ENCODE data around the gene CRTAP.

The CRTAP gene

GRCh38 chr3:33152363-33153360, 38.8 kb downstream of the CRTAP start:
- H3K79me2 ChIP-seq (ENCODE audit: insufficient read depth, low read length) = no peaks in the 10 kb centered on the region
- H3K36me3 ChIP-seq (ENCODE audit: insufficient read depth, low read length) = no peaks in the 10 kb centered on the region
- no peak overlapping the region for H3K4me3 ChIP-seq (ENCODE audit: low read length, poor library complexity, severe bottlenecking)
- no peak overlapping the region for H2AFZ ChIP-seq (ENCODE audit: low read length)
- no peak overlapping the region for H3K9ac ChIP-seq (ENCODE audit: low read depth, low read length, poor library complexity, severe bottlenecking)
- no peaks in the 10 kb centered on the region for H3F3A ChIP-seq (ENCODE audit: low read depth)
- H3K9me3 ChIP-seq (ENCODE audit: insufficient read depth, low read depth, low read length) = no peaks in the 10 kb centered on the region
- H4K20me1 ChIP-seq (ENCODE audit: insufficient read depth, low read length, poor library complexity, severe bottlenecking) = no peaks in the 10 kb centered on the region
- no peaks in the 10 kb centered on the region for H3K4me1 ChIP-seq (ENCODE audit: insufficient read depth, low read length, poor library complexity, severe bottlenecking)
- H3K27me3 ChIP-seq (ENCODE audit: insufficient read depth, low read length, poor library complexity, severe bottlenecking) = no peaks in the 10 kb centered on the region
- no peak overlapping the region for H3K4me2 ChIP-seq (ENCODE audit: low read depth, low read length, poor library complexity, severe bottlenecking)
- no peaks in the 10 kb centered on the region for H3K9me2 ChIP-seq (replicated peaks; ENCODE audit: low read depth, low read length)
- TF ChIP-seq EZH2phosphoT487 (IDR thresholded peaks at IDR 0.05; ENCODE audit: borderline replicate concordance) = no peak

DNA sequence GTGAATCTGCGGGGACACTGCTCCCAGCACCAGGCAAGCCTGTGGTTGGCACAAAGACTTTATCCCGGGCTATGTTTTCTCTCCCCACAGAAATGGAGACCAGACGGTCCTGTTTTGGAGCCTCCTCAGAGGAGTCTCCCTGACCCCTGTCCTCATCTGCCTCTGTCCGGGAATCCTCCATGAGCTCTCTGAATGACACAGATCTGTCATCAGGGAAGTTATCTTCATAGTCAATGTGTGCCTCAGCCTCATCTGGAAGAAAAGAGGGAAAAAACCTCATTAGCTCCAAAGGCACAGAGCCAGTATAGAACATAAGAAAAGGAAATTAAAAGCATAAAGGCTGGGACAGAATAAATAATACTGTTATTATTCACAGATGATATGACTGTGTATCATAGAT, 40.0 kb downstream of the CRTAP start:
- Histone ChIP-seq H3K9ac (ENCODE audit: low read depth, low read length, poor library complexity, severe bottlenecking) (no peak overlapping the region), H3K27me3 (ENCODE audit: insufficient read depth, low read length, poor library complexity, severe bottlenecking) (no peaks in the 10 kb centered on the region), H3K79me2 (ENCODE audit: insufficient read depth, low read length) (no peaks in the 10 kb centered on the region), H3F3A (ENCODE audit: low read depth) (no peaks in the 10 kb centered on the region), H3K9me3 (ENCODE audit: insufficient read depth, low read depth, low read length) (no peaks in the 10 kb centered on the region), H2AFZ (ENCODE audit: low read length) (no peak overlapping the region), H3K36me3 (ENCODE audit: insufficient read depth, low read length) (no peaks in the 10 kb centered on the region), H3K4me3 (ENCODE audit: low read length, poor library complexity, severe bottlenecking) (no peak overlapping the region), H3K4me2 (ENCODE audit: low read depth, low read length, poor library complexity, severe bottlenecking) (no peak overlapping the region), H3K4me1 (ENCODE audit: insufficient read depth, low read length, poor library complexity, severe bottlenecking) (no peaks in the 10 kb centered on the region), H3K9me2 (replicated peaks; ENCODE audit: low read depth, low read length) (no peaks in the 10 kb centered on the region), H4K20me1 (ENCODE audit: insufficient read depth, low read length, poor library complexity, severe bottlenecking) (no peaks in the 10 kb centered on the region)
- no peak for TF ChIP-seq EZH2phosphoT487 (IDR thresholded peaks at IDR 0.05; ENCODE audit: borderline replicate concordance)
- TF ChIP-seq, protein P1, sequence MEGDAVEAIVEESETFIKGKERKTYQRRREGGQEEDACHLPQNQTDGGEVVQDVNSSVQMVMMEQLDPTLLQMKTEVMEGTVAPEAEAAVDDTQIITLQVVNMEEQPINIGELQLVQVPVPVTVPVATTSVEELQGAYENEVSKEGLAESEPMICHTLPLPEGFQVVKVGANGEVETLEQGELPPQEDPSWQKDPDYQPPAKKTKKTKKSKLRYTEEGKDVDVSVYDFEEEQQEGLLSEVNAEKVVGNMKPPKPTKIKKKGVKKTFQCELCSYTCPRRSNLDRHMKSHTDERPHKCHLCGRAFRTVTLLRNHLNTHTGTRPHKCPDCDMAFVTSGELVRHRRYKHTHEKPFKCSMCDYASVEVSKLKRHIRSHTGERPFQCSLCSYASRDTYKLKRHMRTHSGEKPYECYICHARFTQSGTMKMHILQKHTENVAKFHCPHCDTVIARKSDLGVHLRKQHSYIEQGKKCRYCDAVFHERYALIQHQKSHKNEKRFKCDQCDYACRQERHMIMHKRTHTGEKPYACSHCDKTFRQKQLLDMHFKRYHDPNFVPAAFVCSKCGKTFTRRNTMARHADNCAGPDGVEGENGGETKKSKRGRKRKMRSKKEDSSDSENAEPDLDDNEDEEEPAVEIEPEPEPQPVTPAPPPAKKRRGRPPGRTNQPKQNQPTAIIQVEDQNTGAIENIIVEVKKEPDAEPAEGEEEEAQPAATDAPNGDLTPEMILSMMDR (conservative IDR thresholded peaks at IDR 0.05; ENCODE audit: low read length) = no peak

- no peaks in the 10 kb centered on the region for H3K79me2 ChIP-seq (ENCODE audit: insufficient read depth, low read length)
- H3K4me2 ChIP-seq (ENCODE audit: low read depth, low read length, poor library complexity, severe bottlenecking) = no peak overlapping the region
- no peaks in the 10 kb centered on the region for H4K20me1 ChIP-seq (ENCODE audit: insufficient read depth, low read length, poor library complexity, severe bottlenecking)
- no peaks in the 10 kb centered on the region for H3F3A ChIP-seq (ENCODE audit: low read depth)
- H3K9ac ChIP-seq (ENCODE audit: low read depth, low read length, poor library complexity, severe bottlenecking) = no peak overlapping the region
- H3K9me3 ChIP-seq (ENCODE audit: insufficient read depth, low read depth, low read length) = no peaks in the 10 kb centered on the region
- no peaks in the 10 kb centered on the region for H3K4me1 ChIP-seq (ENCODE audit: insufficient read depth, low read length, poor library complexity, severe bottlenecking)
- H2AFZ ChIP-seq (ENCODE audit: low read length) = no peak overlapping the region
- H3K4me3 ChIP-seq (ENCODE audit: low read length, poor library complexity, severe bottlenecking) = no peak overlapping the region
- H3K27me3 ChIP-seq (ENCODE audit: insufficient read depth, low read length, poor library complexity, severe bottlenecking) = no peaks in the 10 kb centered on the region
- H3K9me2 ChIP-seq (replicated peaks; ENCODE audit: low read depth, low read length) = no peaks in the 10 kb centered on the region
- TF ChIP-seq EZH2phosphoT487 (IDR thresholded peaks at IDR 0.05; ENCODE audit: borderline replicate concordance) = no peak
- TF ChIP-seq, protein P1 (conservative IDR thresholded peaks at IDR 0.05; ENCODE audit: low read length) = no peak
- H3K36me3 ChIP-seq (ENCODE audit: insufficient read depth, low read length) = no peaks in the 10 kb centered on the region
Observed at GRCh38 chr3:33155301-33155700, 41.5 kb downstream of the CRTAP start.
